HCT116 (cell line): ENCODE measurements around the gene WASL.

Experiments
- ATF3 ChIP-seq: IDR thresholded peaks from 2 replicates; pipeline ENCODE4 v1.6.1; 2012
- CEBPB ChIP-seq: IDR thresholded peaks from 2 replicates; pipeline ENCODE4 v1.6.1; 2012; ENCODE audit warnings: low read depth
- EZH2 ChIP-seq: fragments of 200-600 bp; sonication (generic); IDR thresholded peaks from 2 replicates; pipeline ENCODE4 v1.6.1; 2017; ENCODE audit warnings: antibody characterized with exemption, mixed run types
- EZH2phosphoT487 ChIP-seq: fragments of 200-600 bp; IDR thresholded peaks from 2 replicates; pipeline ENCODE4 v1.6.1; 2018; ENCODE audit warnings: antibody characterized with exemption, borderline replicate concordance
- POLR2A ChIP-seq: IDR thresholded peaks from 2 replicates; pipeline ENCODE4 v1.7.0; 2011; ENCODE audit warnings: borderline replicate concordance; ENCODE audit not compliant: insufficient read depth, insufficient read length; ENCODE audit errors: extremely low read depth
- POLR2AphosphoS5 ChIP-seq: IDR thresholded peaks from 2 replicates; pipeline ENCODE4 v1.6.1; 2011; ENCODE audit warnings: mild to moderate bottlenecking, low read depth, low read length, moderate library complexity
- RAD21 ChIP-seq: IDR thresholded peaks from 2 replicates; pipeline ENCODE4 v1.6.1; 2012; ENCODE audit warnings: low read depth, mild to moderate bottlenecking
- SIN3A ChIP-seq: IDR thresholded peaks from 2 replicates; pipeline ENCODE4 v1.6.1; 2012; ENCODE audit warnings: low read depth
- SP1 ChIP-seq: IDR thresholded peaks from 2 replicates; pipeline ENCODE4 v1.6.1; 2012; ENCODE audit warnings: low read depth
- SRF ChIP-seq: IDR thresholded peaks from 2 replicates; pipeline ENCODE4 v1.6.1; 2012; ENCODE audit warnings: low read depth
- ZFX ChIP-seq: fragments of 450-650 bp; IDR thresholded peaks from 2 replicates; pipeline ENCODE4 v1.6.1; 2017
- TF ChIP-seq, protein P1 (sequence below), 3 experiments: fragments of 200-600 bp in 1 of 3; sonication (generic) in 1 of 3; IDR thresholded peaks in 2 of 3; conservative IDR thresholded peaks in 1 of 3; 2 replicates each; pipeline ENCODE4 v1.5.1; 2012 to 2017; ENCODE audit warnings: low read depth in 2 of 3, low read length in 2 of 3, antibody characterized with exemption in 1 of 3, borderline replicate concordance in 1 of 3, control low read depth in 1 of 3, mild to moderate bottlenecking in 1 of 3, mixed read lengths in 1 of 3, mixed run types in 1 of 3, moderate library complexity in 1 of 3; ENCODE audit not compliant: insufficient read depth in 1 of 3
- TF ChIP-seq, protein P2 (sequence below): IDR thresholded peaks from 2 replicates; pipeline ENCODE4 v1.6.1; 2012; ENCODE audit warnings: low read depth

DNA sequence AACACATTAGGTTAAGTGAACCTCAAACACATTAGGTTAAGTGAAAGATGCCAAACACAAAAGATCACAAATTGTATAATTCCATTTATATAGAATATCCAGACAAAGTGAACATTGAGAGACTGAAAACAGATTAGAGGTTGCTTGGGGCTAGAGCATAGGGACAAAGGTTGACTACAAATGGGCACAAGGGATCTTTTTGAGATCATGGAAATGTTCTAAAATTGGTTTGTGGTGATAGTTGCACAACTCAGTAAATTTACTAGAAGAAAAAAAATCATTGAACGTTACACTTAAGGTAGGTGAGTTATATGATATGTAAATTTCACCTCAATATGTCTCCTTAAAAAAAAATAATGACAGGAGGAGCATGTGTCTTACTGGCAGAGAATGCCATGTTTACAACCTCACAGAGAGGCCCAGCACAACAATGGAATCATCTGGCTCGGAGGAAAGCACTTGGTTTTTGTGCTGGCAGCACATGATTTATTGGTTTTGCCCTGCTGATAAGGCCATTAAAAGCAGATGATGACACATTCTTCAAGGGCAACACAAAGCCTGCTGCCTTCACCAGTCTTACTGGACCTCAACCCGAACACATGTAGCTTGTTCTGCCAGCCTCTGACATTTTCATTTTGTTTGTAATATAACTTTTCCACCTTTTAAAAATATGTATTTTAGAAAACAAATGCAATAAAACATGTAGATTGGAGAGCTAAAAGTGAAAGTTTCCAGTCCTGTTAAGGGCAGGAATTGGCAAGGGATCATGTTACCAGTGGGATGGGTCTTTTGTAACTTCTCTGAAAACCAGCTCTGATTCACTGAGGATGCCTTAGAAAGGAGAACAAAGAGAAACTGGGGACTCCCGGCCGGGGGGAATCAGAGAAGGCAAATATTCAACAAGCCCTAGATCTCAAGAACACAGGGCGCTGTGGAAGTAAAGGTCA, 105.0 kb downstream of the WASL start:
- TF ChIP-seq RAD21 (no peak), SIN3A (no peak), EZH2 (no peak), ZFX (no peak), EZH2phosphoT487 (no peak), POLR2A (no peak), POLR2AphosphoS5 (no peak), CEBPB (peak; percentile 49), SRF (peak; percentile 97), ATF3 (0 out of 2 replicates have a peak, but pooled peaks have one; percentile 44), SP1 (peak; percentile 63)
- TF ChIP-seq, protein P1, sequence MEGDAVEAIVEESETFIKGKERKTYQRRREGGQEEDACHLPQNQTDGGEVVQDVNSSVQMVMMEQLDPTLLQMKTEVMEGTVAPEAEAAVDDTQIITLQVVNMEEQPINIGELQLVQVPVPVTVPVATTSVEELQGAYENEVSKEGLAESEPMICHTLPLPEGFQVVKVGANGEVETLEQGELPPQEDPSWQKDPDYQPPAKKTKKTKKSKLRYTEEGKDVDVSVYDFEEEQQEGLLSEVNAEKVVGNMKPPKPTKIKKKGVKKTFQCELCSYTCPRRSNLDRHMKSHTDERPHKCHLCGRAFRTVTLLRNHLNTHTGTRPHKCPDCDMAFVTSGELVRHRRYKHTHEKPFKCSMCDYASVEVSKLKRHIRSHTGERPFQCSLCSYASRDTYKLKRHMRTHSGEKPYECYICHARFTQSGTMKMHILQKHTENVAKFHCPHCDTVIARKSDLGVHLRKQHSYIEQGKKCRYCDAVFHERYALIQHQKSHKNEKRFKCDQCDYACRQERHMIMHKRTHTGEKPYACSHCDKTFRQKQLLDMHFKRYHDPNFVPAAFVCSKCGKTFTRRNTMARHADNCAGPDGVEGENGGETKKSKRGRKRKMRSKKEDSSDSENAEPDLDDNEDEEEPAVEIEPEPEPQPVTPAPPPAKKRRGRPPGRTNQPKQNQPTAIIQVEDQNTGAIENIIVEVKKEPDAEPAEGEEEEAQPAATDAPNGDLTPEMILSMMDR (IDR thresholded peaks at IDR 0.05 in 2 of 3, conservative IDR thresholded peaks at IDR 0.05 in 1 of 3; ENCODE audit: borderline replicate concordance in 1 of 3, insufficient read depth in 1 of 3, low read depth in 2 of 3, low read length in 2 of 3) = no peak
- TF ChIP-seq, protein P2, sequence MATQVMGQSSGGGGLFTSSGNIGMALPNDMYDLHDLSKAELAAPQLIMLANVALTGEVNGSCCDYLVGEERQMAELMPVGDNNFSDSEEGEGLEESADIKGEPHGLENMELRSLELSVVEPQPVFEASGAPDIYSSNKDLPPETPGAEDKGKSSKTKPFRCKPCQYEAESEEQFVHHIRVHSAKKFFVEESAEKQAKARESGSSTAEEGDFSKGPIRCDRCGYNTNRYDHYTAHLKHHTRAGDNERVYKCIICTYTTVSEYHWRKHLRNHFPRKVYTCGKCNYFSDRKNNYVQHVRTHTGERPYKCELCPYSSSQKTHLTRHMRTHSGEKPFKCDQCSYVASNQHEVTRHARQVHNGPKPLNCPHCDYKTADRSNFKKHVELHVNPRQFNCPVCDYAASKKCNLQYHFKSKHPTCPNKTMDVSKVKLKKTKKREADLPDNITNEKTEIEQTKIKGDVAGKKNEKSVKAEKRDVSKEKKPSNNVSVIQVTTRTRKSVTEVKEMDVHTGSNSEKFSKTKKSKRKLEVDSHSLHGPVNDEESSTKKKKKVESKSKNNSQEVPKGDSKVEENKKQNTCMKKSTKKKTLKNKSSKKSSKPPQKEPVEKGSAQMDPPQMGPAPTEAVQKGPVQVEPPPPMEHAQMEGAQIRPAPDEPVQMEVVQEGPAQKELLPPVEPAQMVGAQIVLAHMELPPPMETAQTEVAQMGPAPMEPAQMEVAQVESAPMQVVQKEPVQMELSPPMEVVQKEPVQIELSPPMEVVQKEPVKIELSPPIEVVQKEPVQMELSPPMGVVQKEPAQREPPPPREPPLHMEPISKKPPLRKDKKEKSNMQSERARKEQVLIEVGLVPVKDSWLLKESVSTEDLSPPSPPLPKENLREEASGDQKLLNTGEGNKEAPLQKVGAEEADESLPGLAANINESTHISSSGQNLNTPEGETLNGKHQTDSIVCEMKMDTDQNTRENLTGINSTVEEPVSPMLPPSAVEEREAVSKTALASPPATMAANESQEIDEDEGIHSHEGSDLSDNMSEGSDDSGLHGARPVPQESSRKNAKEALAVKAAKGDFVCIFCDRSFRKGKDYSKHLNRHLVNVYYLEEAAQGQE = no peak
